ENCODE measurements around the gene INTS11. TPM values are rescaled to one million over a fixed set of nuclear protein-coding genes. Genes with fewer than 3 reads are reported as not detected.

The INTS11 gene
- total and polyA plus RNA-seq, 9 of the 15 experiments (the other 6 are each of a cell fraction or from before 2014, with no cell fraction given) = 3.6 to 183 (median 110) TPM

- TF ChIP-seq SP1 (CRISPR knock-in tag; IDR thresholded peaks at IDR 0.05) (peak; percentile 59; the same call in 1 of the 2 replicates), ZNF431 (CRISPR knock-in tag; IDR thresholded peaks at IDR 0.05) (0 out of 2 replicates have a peak, but pooled peaks have one; percentile 60), PCBP2 (IDR thresholded peaks at IDR 0.05; ENCODE audit: low read depth, low read length, poor library complexity, severe bottlenecking) (no peak), ZNF408 (CRISPR knock-in tag; IDR thresholded peaks at IDR 0.05; ENCODE audit: low read depth) (no peak), ESRRB (CRISPR knock-in tag; IDR thresholded peaks at IDR 0.05; ENCODE audit: borderline replicate concordance) (no peak), C11orf30 (IDR thresholded peaks at IDR 0.05; ENCODE audit: low read depth) (no peak), RFX1 (IDR thresholded peaks at IDR 0.05) (no peak), YBX1 (IDR thresholded peaks at IDR 0.05) (no peak), SMARCA4 (IDR thresholded peaks at IDR 0.05) (no peak), USF2 (CRISPR knock-in tag; IDR thresholded peaks at IDR 0.05) (peak; percentile 46), CBFA2T3 (IDR thresholded peaks at IDR 0.05) (no peak), TAF1 (IDR thresholded peaks at IDR 0.05; ENCODE audit: control insufficient read depth, extremely low read depth, insufficient read depth, low read length, severe bottlenecking) (no peak), SRF (CRISPR knock-in tag; IDR thresholded peaks at IDR 0.05) (peak in 1 of 2 experiments; percentile 71; a peak in 2 of 4 replicates), RCOR1 (IDR thresholded peaks at IDR 0.05; ENCODE audit: borderline replicate concordance in 1 of 2, low read depth in 2 of 2, low read length in 2 of 2) (0 out of 4 replicates have a peak, but pooled peaks of 1 of the 2 experiments have one; percentile 19), GABPB2 (CRISPR knock-in tag; conservative IDR thresholded peaks at IDR 0.05) (no peak), MIER1 (IDR thresholded peaks at IDR 0.05; ENCODE audit: low read depth) (peak; percentile 94)
- TF ChIP-seq, protein P1, sequence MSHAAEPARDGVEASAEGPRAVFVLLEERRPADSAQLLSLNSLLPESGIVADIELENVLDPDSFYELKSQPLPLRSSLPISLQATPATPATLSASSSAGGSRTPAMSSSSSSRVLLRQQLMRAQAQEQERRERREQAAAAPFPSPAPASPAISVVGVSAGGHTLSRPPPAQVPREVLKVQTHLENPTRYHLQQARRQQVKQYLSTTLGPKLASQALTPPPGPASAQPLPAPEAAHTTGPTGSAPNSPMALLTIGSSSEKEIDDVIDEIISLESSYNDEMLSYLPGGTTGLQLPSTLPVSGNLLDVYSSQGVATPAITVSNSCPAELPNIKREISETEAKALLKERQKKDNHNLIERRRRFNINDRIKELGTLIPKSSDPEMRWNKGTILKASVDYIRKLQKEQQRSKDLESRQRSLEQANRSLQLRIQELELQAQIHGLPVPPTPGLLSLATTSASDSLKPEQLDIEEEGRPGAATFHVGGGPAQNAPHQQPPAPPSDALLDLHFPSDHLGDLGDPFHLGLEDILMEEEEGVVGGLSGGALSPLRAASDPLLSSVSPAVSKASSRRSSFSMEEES (CRISPR knock-in tag; IDR thresholded peaks at IDR 0.05) = no peak
- TF ChIP-seq, protein P2, sequence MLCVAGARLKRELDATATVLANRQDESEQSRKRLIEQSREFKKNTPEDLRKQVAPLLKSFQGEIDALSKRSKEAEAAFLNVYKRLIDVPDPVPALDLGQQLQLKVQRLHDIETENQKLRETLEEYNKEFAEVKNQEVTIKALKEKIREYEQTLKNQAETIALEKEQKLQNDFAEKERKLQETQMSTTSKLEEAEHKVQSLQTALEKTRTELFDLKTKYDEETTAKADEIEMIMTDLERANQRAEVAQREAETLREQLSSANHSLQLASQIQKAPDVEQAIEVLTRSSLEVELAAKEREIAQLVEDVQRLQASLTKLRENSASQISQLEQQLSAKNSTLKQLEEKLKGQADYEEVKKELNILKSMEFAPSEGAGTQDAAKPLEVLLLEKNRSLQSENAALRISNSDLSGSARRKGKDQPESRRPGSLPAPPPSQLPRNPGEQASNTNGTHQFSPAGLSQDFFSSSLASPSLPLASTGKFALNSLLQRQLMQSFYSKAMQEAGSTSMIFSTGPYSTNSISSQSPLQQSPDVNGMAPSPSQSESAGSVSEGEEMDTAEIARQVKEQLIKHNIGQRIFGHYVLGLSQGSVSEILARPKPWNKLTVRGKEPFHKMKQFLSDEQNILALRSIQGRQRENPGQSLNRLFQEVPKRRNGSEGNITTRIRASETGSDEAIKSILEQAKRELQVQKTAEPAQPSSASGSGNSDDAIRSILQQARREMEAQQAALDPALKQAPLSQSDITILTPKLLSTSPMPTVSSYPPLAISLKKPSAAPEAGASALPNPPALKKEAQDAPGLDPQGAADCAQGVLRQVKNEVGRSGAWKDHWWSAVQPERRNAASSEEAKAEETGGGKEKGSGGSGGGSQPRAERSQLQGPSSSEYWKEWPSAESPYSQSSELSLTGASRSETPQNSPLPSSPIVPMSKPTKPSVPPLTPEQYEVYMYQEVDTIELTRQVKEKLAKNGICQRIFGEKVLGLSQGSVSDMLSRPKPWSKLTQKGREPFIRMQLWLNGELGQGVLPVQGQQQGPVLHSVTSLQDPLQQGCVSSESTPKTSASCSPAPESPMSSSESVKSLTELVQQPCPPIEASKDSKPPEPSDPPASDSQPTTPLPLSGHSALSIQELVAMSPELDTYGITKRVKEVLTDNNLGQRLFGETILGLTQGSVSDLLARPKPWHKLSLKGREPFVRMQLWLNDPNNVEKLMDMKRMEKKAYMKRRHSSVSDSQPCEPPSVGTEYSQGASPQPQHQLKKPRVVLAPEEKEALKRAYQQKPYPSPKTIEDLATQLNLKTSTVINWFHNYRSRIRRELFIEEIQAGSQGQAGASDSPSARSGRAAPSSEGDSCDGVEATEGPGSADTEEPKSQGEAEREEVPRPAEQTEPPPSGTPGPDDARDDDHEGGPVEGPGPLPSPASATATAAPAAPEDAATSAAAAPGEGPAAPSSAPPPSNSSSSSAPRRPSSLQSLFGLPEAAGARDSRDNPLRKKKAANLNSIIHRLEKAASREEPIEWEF (CRISPR knock-in tag; IDR thresholded peaks at IDR 0.05) = no peak
- TF ChIP-seq, protein P3, sequence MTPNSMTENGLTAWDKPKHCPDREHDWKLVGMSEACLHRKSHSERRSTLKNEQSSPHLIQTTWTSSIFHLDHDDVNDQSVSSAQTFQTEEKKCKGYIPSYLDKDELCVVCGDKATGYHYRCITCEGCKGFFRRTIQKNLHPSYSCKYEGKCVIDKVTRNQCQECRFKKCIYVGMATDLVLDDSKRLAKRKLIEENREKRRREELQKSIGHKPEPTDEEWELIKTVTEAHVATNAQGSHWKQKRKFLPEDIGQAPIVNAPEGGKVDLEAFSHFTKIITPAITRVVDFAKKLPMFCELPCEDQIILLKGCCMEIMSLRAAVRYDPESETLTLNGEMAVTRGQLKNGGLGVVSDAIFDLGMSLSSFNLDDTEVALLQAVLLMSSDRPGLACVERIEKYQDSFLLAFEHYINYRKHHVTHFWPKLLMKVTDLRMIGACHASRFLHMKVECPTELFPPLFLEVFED (CRISPR knock-in tag; conservative IDR thresholded peaks at IDR 0.05) = no peak
Observed at GRCh38 chr1:1334835-1335234, 10.4 kb upstream of the INTS11 start (continued).

Data from K562 (cell line).